NOMO-1 treated with dmso at 0.1 percent for 144 hours (cell line): Measurements from ENCODE around the gene DRC7.

ENCODE experiments used
- DNase-seq: peaks from one replicate; lab custom pipeline; 2025; ENCODE audit not compliant: unreplicated experiment; lab: John Stamatoyannopoulos, UW

The DRC7 gene

GRCh38 chr16:57749856-57750452 lies 55.3 kb downstream of the DRC7 start:
- DNase-seq, result no peak

DNA sequence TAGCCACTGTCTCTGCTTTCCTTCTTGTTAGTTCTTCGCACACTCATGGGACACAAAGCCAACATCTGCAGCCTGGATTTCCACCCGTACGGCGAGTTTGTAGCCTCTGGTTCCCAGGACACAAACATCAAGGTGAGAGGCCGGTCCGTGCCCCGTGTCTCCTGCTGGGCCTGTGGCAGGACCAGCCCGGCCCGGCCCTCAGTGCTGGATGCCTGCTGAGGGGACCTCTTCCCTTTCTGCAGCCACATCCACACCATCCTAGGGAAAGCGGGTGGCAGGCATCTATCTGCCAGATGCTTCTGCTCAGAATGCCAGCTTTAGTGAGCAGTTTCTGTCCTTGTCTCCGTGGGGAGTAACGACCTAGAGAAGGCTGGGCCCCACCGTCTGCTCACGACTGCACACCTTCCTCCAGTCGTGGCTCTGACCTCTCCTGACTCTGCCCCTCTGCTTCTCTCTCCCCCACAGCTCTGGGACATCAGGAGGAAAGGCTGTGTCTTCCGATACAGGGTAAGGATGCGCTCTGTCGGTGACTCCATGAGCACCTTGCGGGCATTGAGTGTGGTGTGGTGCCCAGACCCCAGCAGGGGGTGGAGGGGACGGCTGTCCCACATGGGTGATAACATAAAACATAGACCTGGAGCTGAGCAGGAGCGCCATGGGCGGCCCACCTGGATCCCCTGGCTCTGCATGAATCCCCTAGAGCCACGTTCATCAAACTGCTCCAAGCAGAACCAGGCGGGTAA lies 56.4 kb downstream of the DRC7 start:
- no peak for DNase-seq

DNA sequence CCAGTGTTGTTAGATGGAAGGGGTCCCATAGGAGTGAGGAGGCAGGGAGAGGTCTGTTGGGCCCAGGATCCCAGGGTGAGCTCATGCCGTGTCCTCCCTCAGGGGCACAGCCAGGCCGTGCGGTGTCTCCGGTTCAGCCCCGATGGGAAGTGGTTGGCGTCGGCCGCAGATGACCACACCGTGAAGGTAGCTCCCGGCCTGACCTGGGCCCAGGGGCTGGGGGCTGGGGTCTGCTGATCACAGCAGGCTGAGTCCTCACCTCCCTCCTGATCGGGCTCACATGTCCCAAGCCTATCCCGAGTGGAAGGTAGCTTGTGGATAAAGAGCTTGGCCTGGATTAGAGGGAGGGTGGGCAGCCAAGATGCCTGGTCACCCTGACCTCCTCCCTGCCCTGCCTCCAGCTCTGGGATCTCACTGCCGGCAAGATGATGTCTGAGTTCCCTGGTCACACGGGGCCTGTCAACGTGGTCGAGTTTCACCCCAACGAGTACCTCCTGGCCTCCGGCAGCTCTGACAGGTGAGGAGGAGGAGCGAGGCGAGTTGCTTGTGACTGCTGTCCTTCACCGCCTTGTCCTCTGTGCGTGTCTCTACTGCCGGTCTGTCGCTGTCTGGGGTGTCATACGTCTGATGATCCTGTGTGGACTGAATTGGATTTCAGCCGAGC lies 57.1 kb downstream of the DRC7 start:
- no peak for DNase-seq

- DNase-seq, result no peak
These were observed 57.6 kb downstream of the DRC7 start for GRCh38 chr16:57752203-57752580.

GRCh38 chr16:57752581-57753447 lies 58.2 kb downstream of the DRC7 start:
- DNase-seq, result no peak

- no peak for DNase-seq
These were observed 59.1 kb downstream of the DRC7 start for GRCh38 chr16:57753448-57754353.

DNA sequence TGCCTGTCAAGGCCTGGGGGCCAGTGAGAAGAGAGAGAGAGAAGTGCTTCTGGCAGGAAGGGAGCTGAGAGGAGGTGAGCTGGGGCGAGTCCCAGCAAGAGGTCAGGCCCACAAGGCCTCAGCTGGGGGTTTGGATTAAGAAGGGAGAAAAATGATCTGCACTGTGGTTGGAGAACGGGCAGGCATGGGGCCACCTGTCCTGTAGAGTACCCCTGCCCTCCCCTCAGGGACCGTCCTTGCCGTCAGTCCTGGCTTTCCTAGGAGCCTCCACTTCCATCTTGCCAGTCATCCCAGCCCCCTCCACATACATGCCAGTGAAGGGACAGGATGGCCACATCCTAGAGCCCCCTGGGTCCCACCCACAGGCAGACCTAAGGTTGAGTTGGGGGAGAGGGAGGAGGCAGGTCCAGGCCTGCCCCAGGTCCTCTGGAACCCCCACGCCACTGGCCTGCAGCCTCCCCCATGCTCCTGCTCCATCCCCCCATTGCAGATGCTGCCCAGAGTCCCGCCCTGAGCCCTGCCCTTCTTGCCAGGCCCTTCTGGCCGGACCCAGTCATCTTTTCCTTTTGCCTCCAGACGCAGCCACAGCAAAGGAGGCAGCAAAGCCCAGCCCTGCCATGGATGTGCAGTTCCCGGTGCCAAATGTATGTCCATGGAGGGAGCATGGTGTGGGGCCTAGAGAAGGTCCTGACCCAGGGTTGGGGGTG lies 59.9 kb downstream of the DRC7 start:
- DNase-seq, result no peak

DNA sequence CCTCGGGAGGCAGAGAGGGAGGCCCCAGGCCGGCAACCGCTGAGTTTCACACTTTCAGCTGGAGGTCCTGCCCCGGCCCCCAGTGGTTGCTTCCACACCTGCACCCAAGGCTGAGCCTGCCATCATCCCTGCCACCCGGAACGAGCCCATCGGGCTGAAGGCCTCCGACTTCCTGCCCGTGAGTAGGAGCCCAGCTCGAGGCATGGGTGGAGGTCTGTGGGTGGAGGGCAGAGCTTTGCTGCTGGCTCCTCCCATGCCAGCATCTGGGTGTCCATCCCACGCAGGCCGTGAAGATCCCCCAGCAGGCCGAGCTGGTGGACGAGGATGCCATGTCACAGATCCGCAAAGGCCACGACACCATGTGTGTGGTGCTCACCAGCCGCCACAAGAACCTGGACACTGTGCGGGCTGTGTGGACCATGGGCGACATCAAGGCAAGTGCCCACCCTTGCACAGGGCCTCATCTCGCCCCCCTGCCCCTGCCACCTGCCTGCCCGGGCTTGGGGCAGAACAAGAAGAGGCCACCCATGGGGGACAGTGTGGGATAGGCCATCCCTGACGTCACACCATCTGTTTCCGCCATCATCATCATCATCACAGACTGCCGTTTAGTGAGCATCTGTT lies 60.6 kb downstream of the DRC7 start:
- no peak for DNase-seq

DNA sequence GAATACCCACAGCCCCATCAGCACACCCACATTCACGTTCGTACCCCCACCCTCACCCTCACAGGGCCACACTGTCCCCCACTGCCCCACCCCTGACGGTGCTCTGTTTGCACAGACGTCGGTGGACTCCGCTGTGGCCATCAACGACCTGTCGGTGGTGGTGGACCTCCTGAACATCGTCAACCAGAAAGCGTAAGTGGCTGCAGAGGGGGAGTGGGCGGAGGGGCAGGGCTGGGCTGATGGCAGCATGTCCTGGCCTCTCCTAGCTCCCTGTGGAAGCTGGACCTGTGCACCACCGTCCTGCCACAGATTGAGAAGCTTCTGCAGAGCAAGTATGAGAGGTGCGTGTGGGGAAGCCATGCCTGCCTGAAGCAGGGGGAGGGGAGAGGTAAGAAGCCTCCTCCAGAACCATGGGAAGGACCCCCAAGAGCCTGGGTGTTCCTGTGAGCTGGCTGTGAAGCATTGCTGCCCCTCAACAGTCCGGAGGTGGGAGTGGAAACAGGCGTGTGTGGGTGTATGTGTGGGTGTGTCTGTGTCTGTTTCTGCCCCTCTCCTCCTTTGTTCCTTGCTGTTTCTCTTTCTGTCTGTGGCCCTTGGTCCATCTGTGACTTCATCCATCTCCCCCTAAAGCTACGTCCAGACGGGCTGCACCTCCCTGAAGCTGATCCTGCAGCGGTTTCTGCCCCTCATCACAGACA lies 61.3 kb downstream of the DRC7 start:
- no peak for DNase-seq

DNA sequence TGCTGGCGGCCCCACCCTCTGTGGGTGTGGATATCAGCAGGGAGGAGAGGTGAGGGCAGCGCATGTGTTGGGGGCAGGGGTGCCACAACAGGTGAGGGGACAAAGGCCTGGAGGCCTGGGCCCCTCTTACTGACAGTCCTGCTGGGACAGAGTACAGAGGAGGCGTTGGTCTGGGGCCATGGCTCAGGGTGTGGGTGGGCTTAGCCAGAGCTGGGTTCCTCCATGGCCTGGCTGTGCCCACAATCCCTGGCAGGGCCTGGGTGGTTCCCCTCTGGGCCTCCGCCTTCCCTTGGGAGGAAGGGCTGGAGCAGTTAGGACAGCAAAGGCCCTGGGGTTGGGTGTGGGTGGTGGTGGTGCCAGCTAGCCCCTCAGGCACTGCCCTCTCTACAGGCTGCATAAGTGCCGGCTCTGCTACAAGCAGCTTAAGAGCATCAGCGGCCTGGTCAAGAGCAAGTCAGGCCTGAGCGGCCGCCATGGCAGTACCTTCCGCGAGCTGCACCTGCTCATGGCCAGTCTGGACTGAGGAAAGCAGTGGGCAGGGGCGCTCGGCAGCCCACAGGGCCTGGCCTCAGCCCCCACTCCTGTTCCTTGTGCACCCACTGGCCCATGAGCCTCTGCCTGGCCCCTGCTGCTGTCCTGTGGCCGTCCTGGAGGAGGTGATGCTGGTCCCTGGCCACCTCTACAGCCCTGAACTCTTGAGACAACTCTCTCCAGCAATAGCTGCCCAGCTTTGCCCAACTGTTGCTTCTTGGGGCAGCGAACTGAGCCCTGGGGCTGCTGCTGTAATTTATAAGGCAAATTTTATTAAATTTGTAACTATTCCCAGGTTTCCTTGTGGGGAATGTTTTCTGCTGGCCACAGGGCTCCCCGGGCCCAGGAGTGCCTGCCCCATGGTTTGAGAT lies 62.1 kb downstream of the DRC7 start:
- no peak for DNase-seq

DNA sequence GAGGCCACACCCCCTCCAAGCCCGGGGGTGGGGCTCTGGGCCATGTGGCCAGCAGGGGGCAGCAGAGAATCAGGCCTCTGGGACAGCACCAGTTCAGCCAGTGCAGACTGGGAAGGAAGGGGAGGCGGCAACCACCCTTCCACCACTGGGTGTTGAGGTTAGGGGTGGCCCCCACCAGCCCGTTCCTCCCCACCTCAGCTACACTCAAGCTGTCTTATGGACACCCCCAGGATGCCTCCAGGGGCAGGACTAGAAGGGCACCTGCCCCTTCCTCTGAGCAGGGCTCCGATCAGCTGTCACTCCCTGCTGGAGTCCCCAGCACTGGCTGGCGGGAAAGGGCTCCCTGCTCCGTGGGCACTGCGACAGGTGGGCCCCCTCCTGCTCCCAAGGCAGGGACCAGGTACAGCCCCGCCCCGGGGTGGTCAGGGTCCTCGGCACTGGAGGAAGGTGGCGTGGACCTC lies 62.8 kb downstream of the DRC7 start:
- DNase-seq, result no peak

DNA sequence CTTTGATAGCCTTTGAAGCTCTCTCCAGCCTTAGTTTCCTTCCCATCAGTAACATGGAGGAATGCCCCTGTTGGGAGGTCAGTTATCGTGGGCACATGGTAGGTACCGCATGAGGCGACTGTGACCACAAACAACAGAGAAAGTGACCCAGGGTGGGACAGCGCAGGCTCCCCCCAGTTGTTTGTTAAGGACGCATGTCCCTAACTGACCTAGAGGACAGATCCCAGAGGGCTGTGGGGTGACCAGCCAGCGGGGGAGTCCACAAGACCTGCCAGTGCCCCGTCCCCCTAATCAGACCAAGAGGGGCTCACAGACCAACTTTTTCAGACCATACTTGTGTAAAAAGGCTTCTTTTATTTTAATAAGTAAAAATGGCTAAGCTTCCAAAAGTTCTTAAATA lies 63.3 kb downstream of the DRC7 start:
- DNase-seq, result no peak

DNA sequence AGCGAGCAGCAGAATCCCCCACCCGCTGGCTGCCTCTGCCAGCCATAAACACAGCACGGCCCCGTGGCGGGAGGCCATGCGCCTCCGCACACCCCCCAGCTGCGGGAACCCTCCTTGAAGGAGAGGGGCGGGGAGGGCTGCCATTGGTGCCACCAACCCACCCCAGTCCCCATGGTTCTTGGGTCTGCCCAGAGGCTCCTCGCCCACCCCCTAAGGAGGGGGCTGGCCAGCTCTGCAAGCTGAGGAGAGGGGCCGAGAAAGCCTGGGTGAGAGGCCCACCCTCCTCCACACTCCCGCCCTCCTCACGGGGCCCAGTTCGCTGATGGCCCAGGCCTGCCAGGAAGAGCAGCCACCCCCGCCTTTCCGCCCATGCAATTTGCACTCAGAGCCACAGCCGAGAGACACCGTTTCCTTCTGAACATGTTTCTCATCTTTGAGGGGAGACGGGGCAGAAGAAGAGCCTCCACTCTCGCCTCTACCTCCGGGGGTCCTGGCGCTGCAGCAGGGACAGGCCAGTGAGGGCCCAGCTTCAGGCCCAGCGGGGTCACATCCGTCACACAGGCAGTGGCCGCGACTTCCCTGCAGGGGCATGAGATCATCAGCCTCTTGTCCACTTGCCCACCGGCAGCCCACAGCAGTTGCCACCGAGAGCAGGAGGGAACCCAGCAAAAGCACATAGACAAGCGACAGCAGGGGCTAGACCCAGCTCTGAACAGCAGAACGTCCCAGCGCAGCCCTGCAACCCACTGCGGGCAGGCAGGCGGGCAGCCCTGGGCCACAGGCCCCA lies 63.9 kb downstream of the DRC7 start:
- no peak for DNase-seq

GRCh38 chr16:57759131-57759530 lies 64.5 kb downstream of the DRC7 start:
- DNase-seq, result no peak

DNA sequence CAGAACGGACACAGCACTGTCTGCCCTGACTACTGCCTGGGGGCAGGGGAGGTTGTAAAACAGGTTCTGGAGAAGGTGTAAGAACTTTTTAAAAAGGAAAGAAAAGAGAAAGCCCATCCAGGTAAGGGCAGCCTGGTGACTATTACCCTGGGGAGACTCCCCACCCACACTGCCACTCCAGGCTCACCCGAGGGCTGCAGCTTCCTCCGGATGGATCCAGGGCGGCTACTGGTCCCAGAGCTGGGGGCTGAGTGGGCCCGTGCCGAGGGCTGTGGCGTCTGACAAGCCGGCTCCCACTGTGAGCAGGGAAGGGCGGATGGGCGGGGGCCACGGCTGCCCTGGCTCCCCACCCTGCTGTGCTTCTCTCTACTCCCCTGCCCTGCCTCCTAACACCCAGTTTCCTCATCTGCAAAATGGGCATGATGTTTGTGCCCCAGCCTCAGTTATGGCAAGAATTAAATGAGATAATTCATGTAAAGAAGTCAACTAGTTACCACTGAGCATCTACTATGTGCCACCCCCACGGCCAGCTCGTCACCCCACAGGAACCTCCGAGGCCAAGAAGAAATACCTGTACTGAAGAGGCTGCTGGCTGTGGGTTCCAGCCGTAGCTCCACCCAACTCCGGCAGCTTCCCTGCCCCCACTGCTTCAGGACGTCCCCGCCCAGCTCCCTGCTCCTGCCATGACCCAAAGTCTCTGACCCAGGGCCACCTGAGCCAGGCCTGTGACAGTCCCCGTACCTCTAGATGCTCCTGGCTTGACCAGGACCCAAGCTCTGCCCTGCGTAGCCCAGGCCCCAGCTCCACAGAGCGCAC lies 65.1 kb downstream of the DRC7 start:
- no peak for DNase-seq
